ENCODE measurements around the gene GNA12.

Gene GNA12

GRCh38 chr7:2708041-2708440 lies 136.1 kb downstream of the GNA12 start:
- DNase-seq (ENCODE audit: low read depth): no peak
- no peak overlapping the region for H3K4me3 ChIP-seq (ENCODE audit: low read length)
- TF ChIP-seq CTCF (IDR thresholded peaks at IDR 0.05; ENCODE audit: insufficient read depth, low read depth, low read length, missing control alignments): no peak

- no peak for DNase-seq (ENCODE audit: low read depth)
- no peak for TF ChIP-seq CTCF (IDR thresholded peaks at IDR 0.05; ENCODE audit: insufficient read depth, low read depth, low read length, missing control alignments)
- H3K4me3 ChIP-seq (ENCODE audit: low read length): no peak overlapping the region
Observed at GRCh38 chr7:2707481-2707880, 136.6 kb downstream of the GNA12 start.

- TF ChIP-seq CTCF (IDR thresholded peaks at IDR 0.05; ENCODE audit: insufficient read depth, low read depth, low read length, missing control alignments): no peak
- DNase-seq (ENCODE audit: low read depth): no peak
Observed at GRCh38 chr7:2706685-2707126, 137.4 kb downstream of the GNA12 start.

GRCh38 chr7:2705371-2706096 lies 138.6 kb downstream of the GNA12 start:
- H3K4me3 ChIP-seq (ENCODE audit: low read length): no peak overlapping the region
- DNase-seq (ENCODE audit: low read depth): no peak

More at GRCh38 chr7:2706685-2707126, 137.4 kb downstream of the GNA12 start:
- H3K4me3 ChIP-seq (ENCODE audit: low read length): no peak overlapping the region

GRCh38 chr7:2702594-2702957 lies 141.5 kb downstream of the GNA12 start:
- no peak for DNase-seq (ENCODE audit: low read depth)
- no peak for TF ChIP-seq CTCF (IDR thresholded peaks at IDR 0.05; ENCODE audit: insufficient read depth, low read depth, low read length, missing control alignments)
- H3K4me3 ChIP-seq (ENCODE audit: low read length): no peak overlapping the region

More at GRCh38 chr7:2705371-2706096, 138.6 kb downstream of the GNA12 start:
- no peak for TF ChIP-seq CTCF (IDR thresholded peaks at IDR 0.05; ENCODE audit: insufficient read depth, low read depth, low read length, missing control alignments)

GRCh38 chr7:2701832-2702593 lies 142.1 kb downstream of the GNA12 start:
- H3K4me3 ChIP-seq (ENCODE audit: low read length): no peak overlapping the region
- no peak for DNase-seq (ENCODE audit: low read depth)
- TF ChIP-seq CTCF (IDR thresholded peaks at IDR 0.05; ENCODE audit: insufficient read depth, low read depth, low read length, missing control alignments): no peak

Measured in epithelial cell of esophagus (primary cell).